ENCODE results near the gene LRRC36. TPM values are rescaled to one million over a fixed set of nuclear protein-coding genes. Genes with fewer than 3 reads are reported as not detected.

The LRRC36 gene
- total RNA-seq, 1 donor from 2014 or later, result 0.23 TPM

GRCh38 chr16:67283826-67284555, 42.6 kb upstream of the LRRC36 start:
- intact Hi-C loops (cut with micrococcal nuclease), result no loop called here
- Mint-ChIP-seq H3K36me3 (ENCODE audit: low read depth) (peaks cover 7% of the 10 kb centered on the region), H3K4me3 (no peak overlapping the region), H3K9me3 (no peaks in the 10 kb centered on the region), H3K4me1 (ENCODE audit: low read depth) (peaks cover 5% of the 10 kb centered on the region), H3K27me3 (ENCODE audit: insufficient read depth) (no peaks in the 10 kb centered on the region), H3K27ac (no peak overlapping the region)
- DNase-seq (ENCODE audit: low spot score), result no peak

- no peaks in the 10 kb centered on the region for H3K9me3 Mint-ChIP-seq
- H3K27me3 Mint-ChIP-seq (ENCODE audit: insufficient read depth), result no peaks in the 10 kb centered on the region
- peaks cover 7% of the 10 kb centered on the region for H3K36me3 Mint-ChIP-seq (ENCODE audit: low read depth)
- peaks cover 5% of the 10 kb centered on the region for H3K4me1 Mint-ChIP-seq (ENCODE audit: low read depth)
- H3K27ac Mint-ChIP-seq, result no peak overlapping the region
- H3K4me3 Mint-ChIP-seq, result no peak overlapping the region
- intact Hi-C loops (cut with micrococcal nuclease), result no loop called here
- no peak for DNase-seq (ENCODE audit: low spot score)
Measured at GRCh38 chr16:67284699-67285646, 41.6 kb upstream of the LRRC36 start.

DNA sequence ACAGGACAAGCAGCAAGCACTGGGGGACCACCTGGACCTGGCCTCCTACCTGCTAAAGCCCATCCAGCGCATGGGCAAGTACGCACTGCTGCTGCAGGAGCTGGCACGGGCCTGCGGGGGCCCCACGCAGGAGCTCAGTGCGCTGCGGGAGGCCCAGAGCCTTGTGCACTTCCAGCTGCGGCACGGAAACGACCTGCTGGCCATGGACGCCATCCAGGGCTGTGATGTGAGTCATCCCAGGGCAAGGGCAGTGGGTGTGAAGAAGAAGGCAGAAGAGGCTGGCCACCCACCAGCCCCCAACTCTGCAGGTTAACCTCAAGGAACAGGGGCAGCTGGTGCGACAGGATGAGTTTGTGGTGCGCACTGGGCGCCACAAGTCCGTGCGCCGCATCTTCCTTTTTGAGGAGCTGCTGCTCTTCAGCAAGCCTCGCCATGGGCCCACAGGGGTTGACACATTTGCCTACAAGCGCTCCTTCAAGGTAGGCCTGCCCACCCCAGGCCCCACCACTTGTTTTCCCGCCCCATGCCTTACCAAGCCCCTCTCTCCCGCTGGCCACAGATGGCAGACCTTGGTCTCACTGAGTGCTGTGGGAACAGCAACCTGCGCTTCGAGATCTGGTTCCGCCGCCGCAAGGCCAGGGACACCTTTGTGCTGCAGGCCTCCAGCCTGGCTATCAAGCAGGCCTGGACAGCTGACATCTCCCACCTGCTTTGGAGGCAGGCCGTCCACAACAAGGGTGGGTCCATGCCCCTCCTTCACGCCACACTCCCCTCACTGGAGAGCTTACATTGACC, 40.0 kb upstream of the LRRC36 start:
- no peaks in the 10 kb centered on the region for H3K4me1 Mint-ChIP-seq (ENCODE audit: low read depth)
- H3K9me3 Mint-ChIP-seq, result no peaks in the 10 kb centered on the region
- DNase-seq (ENCODE audit: low spot score), result no peak
- intact Hi-C loops (cut with micrococcal nuclease), result no loop called here
- H3K27ac Mint-ChIP-seq, result no peak overlapping the region
- H3K4me3 Mint-ChIP-seq, result no peak overlapping the region
- no peaks in the 10 kb centered on the region for H3K27me3 Mint-ChIP-seq (ENCODE audit: insufficient read depth)
- peaks cover 7% of the 10 kb centered on the region for H3K36me3 Mint-ChIP-seq (ENCODE audit: low read depth)

DNA sequence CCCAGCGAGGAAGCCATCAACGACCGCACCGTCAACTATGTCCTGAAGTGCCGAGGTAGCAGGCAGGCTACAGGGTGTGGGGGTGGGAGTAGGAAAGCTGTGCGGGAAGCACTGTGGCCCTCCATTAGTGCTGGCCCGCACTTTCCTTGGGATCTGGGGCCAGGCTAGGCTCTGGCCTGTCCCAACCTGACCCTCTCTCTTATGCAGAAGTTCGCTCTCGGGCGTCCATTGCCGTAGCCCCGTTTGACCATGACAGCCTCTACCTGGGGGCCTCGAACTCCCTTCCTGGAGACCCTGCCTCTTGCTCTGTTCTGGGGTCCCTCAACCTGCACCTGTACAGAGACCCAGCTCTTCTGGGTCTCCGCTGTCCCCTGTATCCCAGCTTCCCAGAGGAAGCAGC, 38.7 kb upstream of the LRRC36 start:
- Mint-ChIP-seq H3K36me3 (ENCODE audit: low read depth) (peaks cover 5% of the 10 kb centered on the region), H3K9me3 (no peaks in the 10 kb centered on the region), H3K4me1 (ENCODE audit: low read depth) (no peaks in the 10 kb centered on the region), H3K27ac (no peak overlapping the region), H3K27me3 (ENCODE audit: insufficient read depth) (no peaks in the 10 kb centered on the region), H3K4me3 (no peak overlapping the region)
- DNase-seq (ENCODE audit: low spot score), result no peak
- intact Hi-C loops (cut with micrococcal nuclease), result no loop called here

- DNase-seq (ENCODE audit: low spot score), result no peak
- Mint-ChIP-seq H3K9me3 (no peaks in the 10 kb centered on the region), H3K27ac (no peak overlapping the region), H3K27me3 (ENCODE audit: insufficient read depth) (no peaks in the 10 kb centered on the region), H3K4me3 (no peak overlapping the region), H3K4me1 (ENCODE audit: low read depth) (no peaks in the 10 kb centered on the region), H3K36me3 (ENCODE audit: low read depth) (no peaks in the 10 kb centered on the region)
- intact Hi-C loops (cut with micrococcal nuclease), result no loop called here
Measured at GRCh38 chr16:67291461-67291860, 35.2 kb upstream of the LRRC36 start.

DNA sequence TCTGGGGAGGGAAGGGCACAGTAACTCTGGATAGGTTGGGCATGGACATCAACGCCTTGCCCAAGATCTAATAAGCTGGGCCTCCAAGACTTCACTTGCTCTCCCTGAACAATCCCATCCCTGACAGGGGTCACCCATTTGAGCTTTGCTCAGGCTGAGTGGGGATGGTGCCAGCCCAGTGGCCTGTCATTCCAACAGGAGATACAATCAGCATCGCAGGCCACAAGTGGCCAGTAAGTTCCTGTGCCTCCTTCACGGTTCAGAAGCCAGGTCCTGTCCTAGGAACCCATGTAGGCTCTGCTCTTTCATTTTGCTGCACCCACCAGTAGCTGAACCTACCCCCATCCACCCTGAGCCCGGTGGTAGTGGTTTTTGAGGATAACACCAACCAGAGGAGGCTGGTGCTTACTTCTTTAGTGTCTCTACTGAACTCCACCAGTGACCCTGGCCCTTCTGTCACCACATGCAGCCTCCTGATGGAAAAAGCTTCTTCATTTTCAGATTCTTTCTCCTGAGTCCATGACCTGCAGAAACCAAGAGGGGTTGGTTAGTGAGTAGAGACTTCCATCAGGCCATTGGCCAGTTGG, 32.4 kb upstream of the LRRC36 start:
- no peak overlapping the region for H3K4me3 Mint-ChIP-seq
- H3K4me1 Mint-ChIP-seq (ENCODE audit: low read depth), result no peaks in the 10 kb centered on the region
- no peak for DNase-seq (ENCODE audit: low spot score)
- peaks cover 2% of the 10 kb centered on the region for H3K27me3 Mint-ChIP-seq (ENCODE audit: insufficient read depth)
- no peaks in the 10 kb centered on the region for H3K36me3 Mint-ChIP-seq (ENCODE audit: low read depth)
- intact Hi-C loops (cut with micrococcal nuclease), result no loop called here
- H3K27ac Mint-ChIP-seq, result no peak overlapping the region
- no peaks in the 10 kb centered on the region for H3K9me3 Mint-ChIP-seq

DNA sequence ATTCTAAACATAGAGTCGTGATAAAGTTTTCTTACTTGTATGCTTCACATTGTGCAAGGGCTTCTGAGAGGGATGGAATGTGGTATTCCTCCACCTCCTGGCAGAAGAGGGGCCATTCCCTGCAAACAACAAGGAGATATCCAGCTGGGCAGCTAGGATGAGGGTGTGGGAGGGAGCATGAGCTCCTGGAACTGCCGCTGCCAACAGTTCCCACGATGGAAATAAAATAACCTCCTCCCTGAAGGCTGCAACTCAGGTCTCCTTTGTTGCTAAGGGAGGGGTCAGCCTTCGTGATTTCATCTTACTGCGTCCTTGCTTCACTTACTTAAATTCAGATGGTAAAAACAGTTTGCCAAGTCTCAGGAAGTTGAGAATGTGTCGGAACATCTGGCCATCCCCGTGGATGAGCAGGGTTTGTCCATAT, 31.7 kb upstream of the LRRC36 start:
- intact Hi-C loops (cut with micrococcal nuclease), result no loop called here
- H3K4me1 Mint-ChIP-seq (ENCODE audit: low read depth), result no peaks in the 10 kb centered on the region
- peaks cover 2% of the 10 kb centered on the region for H3K27me3 Mint-ChIP-seq (ENCODE audit: insufficient read depth)
- no peak overlapping the region for H3K27ac Mint-ChIP-seq
- no peak overlapping the region for H3K4me3 Mint-ChIP-seq
- DNase-seq (ENCODE audit: low spot score), result no peak
- no peaks in the 10 kb centered on the region for H3K9me3 Mint-ChIP-seq
- H3K36me3 Mint-ChIP-seq (ENCODE audit: low read depth), result no peaks in the 10 kb centered on the region

DNA sequence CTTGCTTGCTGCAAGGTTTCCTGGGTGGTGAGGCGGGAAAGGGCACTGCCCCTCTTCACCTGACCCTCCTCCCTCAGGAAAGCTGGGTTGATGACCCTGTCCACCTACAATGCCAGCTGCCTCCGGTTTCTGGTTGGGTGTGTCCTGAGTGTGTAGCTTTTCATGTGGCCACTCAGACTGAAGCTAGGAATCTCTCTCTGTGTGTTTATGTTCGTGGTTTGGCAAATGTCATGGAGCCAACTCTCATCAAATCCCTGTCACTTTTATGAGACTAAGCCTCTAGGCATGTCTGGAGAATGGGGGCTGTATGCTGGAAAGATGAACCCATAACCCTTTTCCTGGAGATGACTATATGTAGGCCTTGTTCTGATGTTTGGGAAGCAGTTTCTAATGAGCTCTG, 30.2 kb upstream of the LRRC36 start:
- DNase-seq (ENCODE audit: low spot score), result no peak
- no peaks in the 10 kb centered on the region for H3K9me3 Mint-ChIP-seq
- peaks cover 2% of the 10 kb centered on the region for H3K27me3 Mint-ChIP-seq (ENCODE audit: insufficient read depth)
- H3K27ac Mint-ChIP-seq, result no peak overlapping the region
- intact Hi-C loops (cut with micrococcal nuclease), result no loop called here
- no peak overlapping the region for H3K4me3 Mint-ChIP-seq
- H3K4me1 Mint-ChIP-seq (ENCODE audit: low read depth), result no peaks in the 10 kb centered on the region
- no peaks in the 10 kb centered on the region for H3K36me3 Mint-ChIP-seq (ENCODE audit: low read depth)

- no peaks in the 10 kb centered on the region for H3K9me3 Mint-ChIP-seq
- intact Hi-C loops (cut with micrococcal nuclease), result no loop called here
- H3K4me3 Mint-ChIP-seq, result no peak overlapping the region
- H3K4me1 Mint-ChIP-seq (ENCODE audit: low read depth), result no peaks in the 10 kb centered on the region
- peaks cover 2% of the 10 kb centered on the region for H3K27me3 Mint-ChIP-seq (ENCODE audit: insufficient read depth)
- no peak for DNase-seq (ENCODE audit: low spot score)
- H3K27ac Mint-ChIP-seq, result no peak overlapping the region
- H3K36me3 Mint-ChIP-seq (ENCODE audit: low read depth), result no peaks in the 10 kb centered on the region
Measured at GRCh38 chr16:67298277-67298676, 28.3 kb upstream of the LRRC36 start.

DNA sequence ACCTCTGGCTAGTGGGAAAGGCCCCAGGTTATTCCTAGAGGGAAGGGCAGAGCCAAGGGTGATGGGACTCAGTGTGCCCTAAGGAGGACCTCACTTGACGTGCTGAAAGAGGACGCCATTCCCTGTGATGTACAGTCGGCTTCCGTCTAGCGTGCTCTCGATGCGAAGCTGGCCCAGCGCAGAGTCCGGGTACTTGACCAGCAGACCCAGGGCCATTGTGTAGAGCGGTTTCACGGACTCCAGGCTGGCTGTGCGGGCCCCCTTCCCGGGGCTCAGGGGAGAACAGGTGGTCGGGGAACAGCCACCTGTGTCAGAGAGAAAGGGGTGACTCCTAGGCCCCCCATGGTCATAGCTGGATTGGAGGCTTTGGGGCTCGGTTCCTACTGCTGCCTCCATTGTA, 27.3 kb upstream of the LRRC36 start:
- peaks cover 2% of the 10 kb centered on the region for H3K27me3 Mint-ChIP-seq (ENCODE audit: insufficient read depth)
- H3K36me3 Mint-ChIP-seq (ENCODE audit: low read depth), result no peaks in the 10 kb centered on the region
- no peak overlapping the region for H3K4me3 Mint-ChIP-seq
- DNase-seq (ENCODE audit: low spot score), result no peak
- H3K9me3 Mint-ChIP-seq, result no peaks in the 10 kb centered on the region
- H3K27ac Mint-ChIP-seq, result no peak overlapping the region
- intact Hi-C loops (cut with micrococcal nuclease), result no loop called here
- H3K4me1 Mint-ChIP-seq (ENCODE audit: low read depth), result peaks cover 5% of the 10 kb centered on the region

GRCh38 chr16:67301080-67301782, 25.4 kb upstream of the LRRC36 start:
- H3K36me3 Mint-ChIP-seq (ENCODE audit: low read depth), result no peaks in the 10 kb centered on the region
- H3K4me3 Mint-ChIP-seq, result no peak overlapping the region
- no peak for DNase-seq (ENCODE audit: low spot score)
- H3K27ac Mint-ChIP-seq, result no peak overlapping the region
- peaks cover 5% of the 10 kb centered on the region for H3K4me1 Mint-ChIP-seq (ENCODE audit: low read depth)
- intact Hi-C loops (cut with micrococcal nuclease), result no loop called here
- H3K9me3 Mint-ChIP-seq, result no peaks in the 10 kb centered on the region
- H3K27me3 Mint-ChIP-seq (ENCODE audit: insufficient read depth), result peaks cover 2% of the 10 kb centered on the region

GRCh38 chr16:67302076-67302475, 24.5 kb upstream of the LRRC36 start:
- Mint-ChIP-seq H3K36me3 (ENCODE audit: low read depth) (no peaks in the 10 kb centered on the region), H3K27me3 (ENCODE audit: insufficient read depth) (peaks cover 2% of the 10 kb centered on the region), H3K27ac (no peak overlapping the region), H3K4me1 (ENCODE audit: low read depth) (peaks cover 5% of the 10 kb centered on the region), H3K4me3 (no peak overlapping the region), H3K9me3 (no peaks in the 10 kb centered on the region)
- DNase-seq (ENCODE audit: low spot score), result no peak
- intact Hi-C loops (cut with micrococcal nuclease), result no loop called here

Data from activated T-helper 1 cell treated with anti-CD3 and anti-CD28 coated beads, Interleukin-12 subunit alpha, Interleukin-12 subunit beta, Interleukin-2, Interleukin-4 antibody, amounts not matched to agents 30 ng/mL and 10 ng/mL and 1 ng/mL, durations not matched to agents 14 hours and 24 hours and 36 hours (primary cell).